VCaP (cell line): Measurements from ENCODE around the gene CACYBP.

ENCODE experiments used
- H3K27ac ChIP-seq: fragments of 450-650 bp; 2 replicates; pipeline ENCODE4 v1.5.1; 2017
- CTCF ChIP-seq: fragments of 450-650 bp; conservative IDR thresholded peaks from 2 replicates; pipeline ENCODE4 v1.5.1; 2017; ENCODE audit warnings: mild to moderate bottlenecking, moderate library complexity

The CACYBP gene

GRCh38 chr1:174999936-175000696, at the start of gene CACYBP:
CACYBP (plus strand) TSS chr1:174999947; CDS start chr1:175000181, 234 bp downstream.
- peak within 1 kb of the TSS; percentile 97 for H3K27ac ChIP-seq
- no peak for TF ChIP-seq CTCF

GRCh38 chr1:174953285-174954072, 46.3 kb upstream of the CACYBP start:
- no peak for TF ChIP-seq CTCF
- peak overlapping the region; percentile 29; the same call in 1 of the 2 replicates for H3K27ac ChIP-seq

GRCh38 chr1:174954073-174954460, 45.7 kb upstream of the CACYBP start:
- TF ChIP-seq CTCF, result no peak
- peak overlapping the region; percentile 29 for H3K27ac ChIP-seq

- no peak for TF ChIP-seq CTCF
- peak overlapping the region; percentile 29 for H3K27ac ChIP-seq
Measured at GRCh38 chr1:174954671-174955669, 44.8 kb upstream of the CACYBP start.

- TF ChIP-seq CTCF, result no peak
- H3K27ac ChIP-seq, result no peak overlapping the region
Measured at GRCh38 chr1:174956086-174956485, 43.7 kb upstream of the CACYBP start.

- no peak for TF ChIP-seq CTCF
- no peak overlapping the region for H3K27ac ChIP-seq
Measured at GRCh38 chr1:174956976-174957375, 42.8 kb upstream of the CACYBP start.
